Pancreas (tissue), 10 donors: ENCODE data around the gene ZNF853. TPM values are rescaled to one million over a fixed set of nuclear protein-coding genes. Genes with fewer than 3 reads are reported as not detected.

ENCODE experiments used
- ATAC-seq, 4 donors: fragments of 200-7000 bp; cut with Tn5 transposase; one replicate each; pipeline versions ENCODE4 v1.8.0 to v1.9.1; 2020; ENCODE audit warnings: mild to moderate bottlenecking in 4 of 4, moderate library complexity in 4 of 4
- DNase-seq, 6 donors: peaks; one replicate each; pipeline ENCODE4 v3.0.0-alpha.2; 2020
- FAIRE-seq: peaks from 2 replicates; lab custom pipeline; 2012; peaks lifted over from hg19 to GRCh38; lab: Jason Lieb, UNC
- H3K27ac ChIP-seq, 4 donors: fragments of 200-600 bp; sonication (generic); 1 replicate in 3 of 4; 2 replicates in 1 of 4; pipeline versions ENCODE4 v1.5.0 to v1.8.0; 2020
- H3K27me3 ChIP-seq, 4 donors: fragments of 200-600 bp; one replicate each; pipeline ENCODE4 v1.8.0; 2021
- H3K36me3 ChIP-seq, 3 donors: fragments of 200-600 bp; sonication (generic) in 1 of 3; one replicate each; pipeline versions ENCODE4 v1.5.0 to v1.8.0; 2020 to 2021
- H3K4me1 ChIP-seq, 3 donors: fragments of 200-600 bp; one replicate each; pipeline ENCODE4 v1.8.0; 2021
- H3K4me3 ChIP-seq, 4 donors: fragments of 200-600 bp; sonication (generic) in 2 of 4; one replicate each; pipeline versions ENCODE4 v1.5.0 to v1.8.0; 2020 to 2021
- H3K9me3 ChIP-seq, 4 donors: fragments of 200-600 bp; one replicate each; pipeline ENCODE4 v1.8.0; 2021
- CTCF ChIP-seq, 4 donors: fragments of 200-600 bp; sonication (generic) in 3 of 4; IDR thresholded peaks; one replicate each; pipeline versions ENCODE4 v1.5.0 to v1.8.0; 2021; ENCODE audit warnings: antibody characterized with exemption in 4 of 4
- WGBS, 2 donors: extraction: QIAGEN DNeasy Blood & Tissue Kit; methylation state at CpG; one replicate each; pipeline ENCODE4 v1.1.7; 2013; 5-methylcytosine and 5-hydroxymethylcytosine counted together
- intact Hi-C, 3 donors: fragments of 100-400 bp; cut with DNase I; formaldehyde crosslinking; loops; one replicate each; pipeline versions ENCODE4 v1.11.1 to v1.14.2; 2022
- polyA plus RNA-seq, 2 donors: library from polyadenylated mRNA; stranded (reverse); fragments of 200-250 nt; gene quantifications; one replicate each; pipeline ENCODE4 v1.2.3, GENCODE V29; 2013
- total RNA-seq, 6 donors: library from RNA; stranded (reverse); fragmentation: NEBNext Ultra II Directional in 4 of 6; extraction: Animal tissue kit (Norgen Biotek cat#: 25700) in 4 of 6; gene quantifications; one replicate each; pipeline versions ENCODE4 v1.2.1 to v1.2.4, GENCODE V29; 2021 to 2023
- donor health status: healthy with polysubstance abuse.
- donor health status: DM: no; HTN: no; CAD: no; lungs with moderate emphysema.
- donor health status: DM: no; HTN: no; CAD: no.
- donor health status: control.
- donor health status: control.
- donor health status: Bipolar disorder and iron deficiency.
- donor health status: DM: yes; HTN: yes; CAD: no.
- donor health status: DM: no; HTN: no; CAD: no.
- donor health status: DM: no; HTN: no; CAD: no.
- donor health status: DM: yes; HTN: yes; CAD: no.

The ZNF853 gene
- total and polyA plus RNA-seq, 8 donors: 1.6 to 7.8 (median 5.1) TPM

GRCh38 chr7:6636741-6637543, 21.5 kb downstream of the ZNF853 start, which contains the start of gene ZNF316:
Gene ZNF316 (plus strand): TSS chr7:6637318. CDS start chr7:6642410, 5,092 bp downstream.
- intact Hi-C loops: no loop called here
- TF ChIP-seq CTCF (IDR thresholded peaks at IDR 0.05): no peak
- Histone ChIP-seq H3K27ac (peak within 1 kb of the TSS in 3 of 4 donors; percentile 22 to 67 (median 63)), H3K4me3 (peak within 1 kb of the TSS; percentile 91 to 95 (median 94)), H3K9me3 (no peaks in the 10 kb centered on the region), H3K4me1 (peaks cover 0 to 8% (median 3%) of the 10 kb centered on the region in 3 donors), H3K36me3 (no peaks in the 10 kb centered on the region), H3K27me3 (no peaks in the 10 kb centered on the region)
- DNase-seq: peak; percentile 48 to 86 (median 62)
- no peak for FAIRE-seq
- ATAC-seq: peak; percentile 84 to 92 (median 91)
- 1% methylated on average over 53 to 104 of the region's 104 CpGs for WGBS, 2 donors

- TF ChIP-seq CTCF (IDR thresholded peaks at IDR 0.05): no peak
- WGBS, 2 donors: 1% methylated on average over 42 to 60 of the region's 60 CpGs
- H3K4me3 ChIP-seq: peak overlapping the region; percentile 55 to 93 (median 86)
- no peaks in the 10 kb centered on the region for H3K27me3 ChIP-seq
- ATAC-seq (peak in 3 of 4 donors; percentile 35 to 53 (median 52)), DNase-seq (peak in 3 of 6 donors; percentile 23 to 76 (median 39)), FAIRE-seq (no peak)
- peaks cover 0 to 2% (median 0%) of the 10 kb centered on the region in 3 donors for H3K36me3 ChIP-seq
- intact Hi-C loops: no loop called here
- peak overlapping the region in 1 of 4 donors; percentile 22 for H3K27ac ChIP-seq
- no peaks in the 10 kb centered on the region for H3K9me3 ChIP-seq
- peaks cover 0 to 8% (median 3%) of the 10 kb centered on the region in 3 donors for H3K4me1 ChIP-seq
Observed at GRCh38 chr7:6637544-6638229, 22.3 kb downstream of the ZNF853 start.

GRCh38 chr7:6639032-6639431, 23.6 kb downstream of the ZNF853 start:
- H3K9me3 ChIP-seq: no peaks in the 10 kb centered on the region
- peaks cover 0 to 16% (median 3%) of the 10 kb centered on the region in 3 donors for H3K36me3 ChIP-seq
- no peak for ATAC-seq
- no peaks in the 10 kb centered on the region for H3K27me3 ChIP-seq
- no peak overlapping the region for H3K4me3 ChIP-seq
- no peak for FAIRE-seq
- WGBS, 2 donors: 83 to 86% methylated on average over 4 of the region's 4 CpGs
- intact Hi-C loops: no loop called here
- TF ChIP-seq CTCF (IDR thresholded peaks at IDR 0.05): no peak
- H3K4me1 ChIP-seq: peaks cover 0 to 8% (median 3%) of the 10 kb centered on the region in 3 donors
- H3K27ac ChIP-seq: no peak overlapping the region
- no peak for DNase-seq

- no peak for ATAC-seq
Observed at GRCh38 chr7:6639627-6640026, 24.2 kb downstream of the ZNF853 start.

More at GRCh38 chr7:6639627-6640026, 24.2 kb downstream of the ZNF853 start:
- no peaks in the 10 kb centered on the region for H3K9me3 ChIP-seq
- no peak for DNase-seq
- peaks cover 0 to 22% (median 4%) of the 10 kb centered on the region in 3 donors for H3K36me3 ChIP-seq
- H3K4me1 ChIP-seq: peaks cover 0 to 8% (median 3%) of the 10 kb centered on the region in 3 donors
- WGBS, 2 donors: 94 to 97% methylated on average over 11 of the region's 11 CpGs
- H3K27me3 ChIP-seq: no peaks in the 10 kb centered on the region
- TF ChIP-seq CTCF (IDR thresholded peaks at IDR 0.05): no peak
- intact Hi-C loops: no loop called here
- no peak overlapping the region for H3K4me3 ChIP-seq
- FAIRE-seq: no peak
- H3K27ac ChIP-seq: no peak overlapping the region
